ENCODE data around the gene ITFG2. TPM values are rescaled to one million over a fixed set of nuclear protein-coding genes. Genes with fewer than 3 reads are reported as not detected.

ITFG2 gene
- total RNA-seq, 1 experiment from 2014 or later: 28.1 TPM

- Mint-ChIP-seq H3K27me3 (ENCODE audit: insufficient read depth, unreplicated experiment) (no peaks in the 10 kb centered on the region), H3K9me3 (ENCODE audit: unreplicated experiment) (no peaks in the 10 kb centered on the region), H3K36me3 (ENCODE audit: insufficient read depth, unreplicated experiment) (peaks cover 90% of the 10 kb centered on the region), H3K4me1 (ENCODE audit: insufficient read depth, unreplicated experiment) (peaks cover 11% of the 10 kb centered on the region), H3K27ac (ENCODE audit: low read depth, unreplicated experiment) (peak overlapping the region; percentile 27), H3K4me3 (ENCODE audit: unreplicated experiment) (no peak overlapping the region)
- TF ChIP-seq CTCF (IDR thresholded peaks at IDR 0.05; ENCODE audit: unreplicated experiment): no peak
- peak; percentile 35 for DNase-seq (ENCODE audit: unreplicated experiment)
- no TSS peak for BruUV-seq (replicated peaks)
- ChIA-PET CTCF (interaction anchor here (0.8 to 3.8 kb wide), 4 partner anchors 13 to 242 kb away, joined by 3 to 26 read pairs (median 4); partner anchors contain the start of gene ITFG2), POLR2A (interaction anchor here (0.7 to 8.2 kb wide), 2 partner anchors 12 to 187 kb away, joined by 3 to 128 read pairs; partner anchors contain the start of gene ITFG2)
- intact Hi-C loops (cut with micrococcal nuclease): no loop called here
These were observed 12.4 kb upstream of the ITFG2 start for GRCh38 chr12:2800046-2800570.

GRCh38 chr12:2801044-2801783 lies 11.3 kb upstream of the ITFG2 start:
- no peak for TF ChIP-seq CTCF (IDR thresholded peaks at IDR 0.05; ENCODE audit: unreplicated experiment)
- POLR2A ChIA-PET: interaction anchor here (8.2 kb wide), 1 partner anchor 11 kb away, joined by 128 read pairs; the partner anchor contains the start of gene ITFG2
- no peak for DNase-seq (ENCODE audit: unreplicated experiment)
- CTCF ChIA-PET: interaction anchor here (0.6 to 3.8 kb wide), 3 partner anchors 12 to 1778 kb away, joined by 3 to 26 read pairs (median 4); partner anchors contain the start of gene ITFG2
- H3K27ac Mint-ChIP-seq (ENCODE audit: low read depth, unreplicated experiment): no peak overlapping the region
- peaks cover 96% of the 10 kb centered on the region for H3K36me3 Mint-ChIP-seq (ENCODE audit: insufficient read depth, unreplicated experiment)
- BruUV-seq (replicated peaks): no TSS peak
- H3K4me3 Mint-ChIP-seq (ENCODE audit: unreplicated experiment): no peak overlapping the region
- peaks cover 11% of the 10 kb centered on the region for H3K4me1 Mint-ChIP-seq (ENCODE audit: insufficient read depth, unreplicated experiment)
- no peaks in the 10 kb centered on the region for H3K27me3 Mint-ChIP-seq (ENCODE audit: insufficient read depth, unreplicated experiment)
- intact Hi-C loops (cut with micrococcal nuclease): no loop called here
- no peaks in the 10 kb centered on the region for H3K9me3 Mint-ChIP-seq (ENCODE audit: unreplicated experiment)

GRCh38 chr12:2803635-2804392 lies 8.7 kb upstream of the ITFG2 start:
- intact Hi-C loops (cut with micrococcal nuclease): no loop called here
- ChIA-PET CTCF (interaction anchor here (0.7 to 1.3 kb wide), 2 partner anchors 8 to 85 kb away, joined by 3 to 4 read pairs; no protein-coding TSS in a partner anchor), POLR2A (interaction anchor here (0.7 kb wide), 2 partner anchors 8 to 518 kb away, joined by 3 to 6 read pairs; no protein-coding TSS in a partner anchor)
- no peak for TF ChIP-seq CTCF (IDR thresholded peaks at IDR 0.05; ENCODE audit: unreplicated experiment)
- Mint-ChIP-seq H3K4me1 (ENCODE audit: insufficient read depth, unreplicated experiment) (no peaks in the 10 kb centered on the region), H3K27me3 (ENCODE audit: insufficient read depth, unreplicated experiment) (no peaks in the 10 kb centered on the region), H3K9me3 (ENCODE audit: unreplicated experiment) (no peaks in the 10 kb centered on the region), H3K4me3 (ENCODE audit: unreplicated experiment) (no peak overlapping the region), H3K36me3 (ENCODE audit: insufficient read depth, unreplicated experiment) (peaks cover 78% of the 10 kb centered on the region), H3K27ac (ENCODE audit: low read depth, unreplicated experiment) (no peak overlapping the region)
- DNase-seq (ENCODE audit: unreplicated experiment): no peak
- no TSS peak for BruUV-seq (replicated peaks)
